ENCODE data around the gene LRRN2. TPM values are rescaled to one million over a fixed set of nuclear protein-coding genes. Genes with fewer than 3 reads are reported as not detected.

Gene LRRN2
- total RNA-seq, 1 donor from 2014 or later, result 1.5 TPM

DNA sequence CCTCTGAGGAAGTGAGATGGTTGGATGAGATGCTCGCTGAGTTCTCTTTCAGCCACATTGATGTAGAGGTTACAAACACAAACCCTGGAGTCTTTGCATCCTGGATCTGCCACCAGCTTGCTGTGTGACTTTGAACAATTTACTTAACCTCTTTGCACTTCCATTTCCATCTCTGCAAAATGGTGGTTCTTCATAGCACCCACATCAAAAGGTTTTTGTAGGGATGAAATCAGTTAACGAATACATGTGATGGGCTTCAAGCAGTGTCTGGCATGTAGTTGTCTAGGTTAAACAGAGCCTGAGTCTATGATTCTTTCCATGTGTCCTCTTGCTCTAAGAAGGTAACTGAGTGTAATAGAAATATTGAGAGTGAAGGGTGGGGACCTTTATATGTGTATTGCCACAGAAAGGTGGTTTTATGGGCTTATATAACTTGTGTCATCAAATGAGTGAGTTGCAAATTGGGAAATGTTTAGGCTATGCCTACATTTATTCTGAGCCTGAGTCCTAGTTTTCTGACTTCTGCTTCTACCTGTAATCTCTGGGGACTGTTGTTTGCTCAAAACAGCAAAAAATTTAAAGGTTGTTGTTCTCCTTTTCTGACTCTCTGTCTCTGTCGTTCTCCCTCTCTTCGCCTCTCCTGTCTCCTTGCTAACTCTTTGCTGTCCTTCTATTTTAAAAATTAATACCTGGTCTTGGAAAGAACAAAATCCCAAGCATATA lies 27.3 kb upstream of the LRRN2 start:
- DNase-seq, result no peak

DNA sequence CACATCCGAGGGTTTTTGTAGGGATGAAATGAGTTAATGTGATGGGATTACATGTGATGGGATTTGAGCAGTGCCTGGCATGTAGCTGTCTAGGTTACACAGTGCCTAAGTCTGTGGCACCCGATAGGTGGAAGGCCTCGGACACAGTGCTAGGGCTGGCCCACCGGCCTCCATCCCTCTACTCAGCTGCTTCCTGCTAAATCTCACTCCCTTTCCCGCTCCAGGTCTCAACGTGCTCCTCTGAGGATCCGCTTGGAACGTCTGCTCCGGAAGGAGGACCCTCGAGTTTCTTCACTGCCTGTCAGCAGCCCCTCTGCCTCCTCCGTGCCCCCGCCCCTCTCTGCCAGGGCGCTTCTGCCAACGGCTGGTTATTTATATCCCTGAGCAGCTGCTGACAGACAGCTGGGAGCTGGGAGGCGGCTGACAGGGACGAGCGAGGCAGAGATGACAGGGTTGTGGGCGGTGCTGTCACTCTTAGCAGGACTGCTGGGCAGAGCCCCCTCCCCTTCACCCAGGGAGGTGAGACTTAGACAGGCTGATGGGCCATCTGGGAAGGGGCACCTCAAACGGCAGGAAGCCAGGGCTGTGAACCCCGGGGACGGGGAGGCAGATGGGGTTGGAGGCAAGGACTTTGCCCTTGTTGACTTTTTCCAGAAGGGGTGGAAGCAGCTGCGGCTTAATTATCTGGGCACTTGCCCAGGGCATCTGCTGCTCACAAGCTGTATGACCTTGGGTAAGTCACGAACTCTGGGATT lies 26.6 kb upstream of the LRRN2 start:
- peak; percentile 95 for DNase-seq

DNA sequence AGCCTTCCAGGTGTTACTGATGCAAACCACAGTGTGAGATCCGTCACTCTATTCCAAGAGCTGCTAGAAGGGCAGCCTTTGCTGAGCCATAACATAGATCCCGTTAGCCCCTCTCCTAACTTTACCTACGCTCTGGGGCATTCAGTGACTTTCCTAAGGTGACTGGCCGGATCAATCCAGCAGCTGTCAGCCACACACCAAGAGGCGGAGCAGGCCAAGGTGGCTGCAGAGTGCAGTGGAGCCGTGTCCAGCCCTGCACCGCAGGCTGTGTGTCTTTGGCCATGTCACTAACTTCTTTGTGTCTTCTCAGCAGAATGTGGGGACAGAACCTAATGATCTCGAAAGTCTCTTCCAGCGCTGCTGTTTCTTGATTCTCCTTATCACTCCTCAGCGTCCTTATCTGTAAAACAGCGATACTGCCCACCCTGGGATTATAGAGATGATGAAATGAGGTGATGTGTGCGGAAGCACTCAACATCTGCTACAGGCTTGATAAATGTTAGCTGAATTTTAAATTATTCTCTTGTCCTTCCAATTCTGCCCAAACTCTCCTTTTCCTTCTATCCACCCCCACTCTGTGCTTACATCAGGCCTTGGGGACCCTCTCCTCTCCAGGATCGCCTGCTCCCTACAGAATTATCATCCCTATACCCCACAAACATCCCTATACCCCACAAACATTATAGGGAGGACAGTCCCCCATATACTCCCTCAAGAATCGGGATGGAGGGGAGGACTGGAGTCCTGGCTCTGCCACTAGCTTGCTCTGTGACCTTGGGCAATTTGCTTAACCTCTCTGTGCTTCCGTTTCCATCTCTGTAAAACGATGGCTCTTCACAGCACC lies 25.8 kb upstream of the LRRN2 start:
- DNase-seq, result no peak

DNA sequence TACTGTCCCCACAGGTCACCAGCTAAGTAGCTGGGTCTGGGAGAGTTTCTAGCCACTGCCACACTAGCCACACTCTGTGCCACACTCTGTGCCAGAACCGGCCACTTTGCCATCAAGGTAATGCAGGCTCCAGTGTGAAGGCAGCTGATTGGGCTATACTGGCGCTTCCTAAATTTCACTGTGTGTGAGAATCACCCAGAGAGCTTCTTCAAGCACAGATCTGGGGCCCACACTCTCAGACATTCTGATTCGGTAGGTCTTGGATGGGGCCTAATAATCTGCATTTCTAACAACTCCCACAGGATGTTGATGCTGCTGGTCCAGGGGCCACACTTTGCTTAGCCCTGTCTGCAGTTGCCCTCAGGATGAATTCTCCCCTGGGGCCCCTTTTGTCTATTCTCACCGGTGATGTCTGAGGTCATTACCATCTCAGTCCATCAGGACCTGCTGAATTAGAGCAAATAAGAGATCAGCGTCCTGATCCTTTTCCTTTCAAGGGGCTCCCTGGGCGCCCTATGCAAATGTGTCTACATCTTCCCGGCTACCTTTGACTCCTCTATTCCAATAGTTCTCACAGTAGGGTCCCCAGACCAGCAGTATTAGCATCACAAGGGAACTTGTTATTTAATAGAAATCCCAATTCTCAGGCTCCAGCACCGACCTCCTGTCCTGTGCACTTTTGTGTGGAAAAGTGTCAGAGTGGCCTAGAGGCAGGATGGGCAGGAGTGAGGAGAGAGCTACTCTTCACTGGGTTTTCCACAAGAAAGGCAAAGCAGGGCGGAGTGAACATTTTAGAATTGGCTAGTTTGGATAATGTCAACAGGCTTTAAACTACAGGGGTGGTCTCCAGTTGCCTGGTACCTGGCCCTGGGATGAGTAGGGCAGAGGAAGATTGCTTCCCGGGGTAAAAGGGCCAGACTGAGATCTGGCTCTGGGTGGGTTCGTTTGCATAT lies 24.7 kb upstream of the LRRN2 start:
- no peak for DNase-seq

DNA sequence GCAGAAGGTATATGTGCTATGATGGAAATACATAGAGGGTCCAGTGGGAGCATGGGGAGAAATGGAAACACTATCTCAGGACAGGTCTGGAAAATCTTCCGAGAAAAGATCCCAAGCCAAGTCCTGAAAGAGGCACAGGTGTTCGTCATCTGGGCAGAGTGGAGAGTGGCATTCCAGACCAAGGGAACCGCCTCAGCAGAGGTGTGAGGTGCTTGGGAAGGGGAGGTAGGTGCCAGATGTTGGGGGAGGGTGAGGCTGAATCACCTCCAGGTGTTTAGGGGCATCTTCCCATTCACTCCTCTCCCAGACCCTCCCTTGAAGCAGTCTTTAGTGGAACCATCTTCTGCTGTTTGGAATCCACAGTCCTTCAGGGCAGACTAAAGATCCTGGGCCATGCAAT lies 23.5 kb upstream of the LRRN2 start:
- DNase-seq, result no peak

DNA sequence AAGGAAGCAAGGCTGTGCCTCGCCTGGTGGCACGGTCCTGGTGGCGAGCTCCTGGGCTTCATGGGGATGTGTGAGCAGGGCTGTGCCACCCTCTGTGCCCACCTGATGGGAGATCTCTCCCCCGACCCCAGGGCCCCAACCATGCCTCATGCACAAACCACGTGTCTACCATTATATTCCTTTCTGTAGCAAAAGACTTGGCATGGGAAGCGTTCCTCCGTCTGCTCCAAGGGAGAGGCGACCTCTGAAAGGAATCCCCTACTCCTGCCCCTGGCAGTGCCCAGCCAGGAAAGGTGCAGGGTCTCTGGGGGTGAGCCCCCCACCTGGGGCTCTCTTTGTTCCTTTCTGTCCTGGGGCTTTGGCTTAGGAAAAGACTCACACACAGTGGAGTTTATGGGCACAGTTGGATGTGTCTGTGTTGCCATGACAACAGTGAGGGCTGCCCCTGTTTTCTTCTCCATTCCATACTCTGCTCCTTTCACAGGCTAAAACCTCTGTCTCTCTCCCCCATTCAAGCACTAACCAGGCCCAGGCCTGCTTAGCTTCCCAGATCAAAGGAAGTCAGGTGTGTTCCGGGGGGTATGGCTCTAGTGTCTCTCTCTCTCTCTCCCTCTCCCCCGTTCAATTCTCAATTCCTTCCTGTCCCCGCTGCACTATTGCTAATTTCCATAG lies 21.4 kb upstream of the LRRN2 start:
- DNase-seq, result peak; percentile 44

DNA sequence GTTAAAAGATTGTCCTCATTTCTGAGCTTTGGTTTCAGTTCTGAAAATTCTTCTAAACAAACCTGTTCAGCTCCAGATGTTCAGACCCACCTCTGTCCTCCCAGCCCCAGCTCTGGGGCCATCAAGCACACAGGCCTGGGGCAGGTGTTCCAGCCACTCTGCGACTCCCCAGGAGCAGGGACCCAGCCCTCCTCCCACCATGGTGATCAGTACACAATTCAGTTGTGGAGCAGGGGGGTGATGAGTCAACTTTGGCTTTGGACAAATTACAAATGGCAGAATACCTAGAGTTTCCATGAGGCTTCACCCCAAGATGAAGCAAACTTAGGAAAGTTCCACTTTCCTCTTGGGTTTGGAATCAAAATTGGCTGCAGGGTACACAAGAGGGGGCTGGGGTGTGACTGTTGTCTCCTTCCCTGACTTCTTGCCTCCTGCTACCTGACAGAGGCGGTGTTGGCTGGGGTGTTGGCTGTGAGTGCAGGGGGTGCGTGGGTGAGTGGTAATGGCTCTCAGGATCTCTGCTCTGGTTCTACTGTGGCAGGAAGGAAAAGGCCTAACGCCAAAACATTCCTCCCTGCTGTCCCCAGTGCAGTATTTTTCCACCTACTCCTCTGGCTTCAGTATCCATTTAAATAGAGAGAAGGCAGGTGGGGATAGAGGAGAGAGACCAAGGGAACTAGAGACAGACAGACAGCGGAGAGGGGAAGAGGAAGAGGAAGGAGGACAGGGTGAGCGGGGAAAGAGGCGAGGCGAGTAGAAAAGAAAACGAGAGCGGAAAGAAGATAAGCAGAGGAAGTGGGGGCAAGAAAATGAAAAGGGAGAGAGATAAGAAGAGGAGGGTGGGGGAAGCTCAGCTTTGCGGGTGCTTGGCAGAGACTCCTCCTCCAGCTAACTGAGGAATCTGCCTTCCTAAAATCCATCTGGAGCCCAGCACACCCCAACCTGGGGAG lies 20.6 kb upstream of the LRRN2 start:
- no peak for DNase-seq

DNA sequence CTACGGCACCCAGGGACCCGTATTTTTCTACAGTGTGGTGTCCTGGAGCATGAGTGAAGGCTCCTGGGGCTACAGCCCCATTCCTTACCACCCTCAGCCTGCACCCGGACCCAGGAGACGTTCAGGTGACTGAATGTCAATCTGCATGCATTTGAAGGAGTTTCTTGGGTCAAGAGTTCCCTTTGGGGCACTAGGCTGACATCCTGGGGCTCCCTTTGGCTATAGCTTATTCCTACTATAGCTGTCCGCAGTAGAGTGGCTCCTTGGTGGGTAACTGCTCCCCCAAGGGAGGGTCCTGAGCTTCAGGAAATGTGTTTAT lies 19.9 kb upstream of the LRRN2 start:
- DNase-seq, result no peak

DNA sequence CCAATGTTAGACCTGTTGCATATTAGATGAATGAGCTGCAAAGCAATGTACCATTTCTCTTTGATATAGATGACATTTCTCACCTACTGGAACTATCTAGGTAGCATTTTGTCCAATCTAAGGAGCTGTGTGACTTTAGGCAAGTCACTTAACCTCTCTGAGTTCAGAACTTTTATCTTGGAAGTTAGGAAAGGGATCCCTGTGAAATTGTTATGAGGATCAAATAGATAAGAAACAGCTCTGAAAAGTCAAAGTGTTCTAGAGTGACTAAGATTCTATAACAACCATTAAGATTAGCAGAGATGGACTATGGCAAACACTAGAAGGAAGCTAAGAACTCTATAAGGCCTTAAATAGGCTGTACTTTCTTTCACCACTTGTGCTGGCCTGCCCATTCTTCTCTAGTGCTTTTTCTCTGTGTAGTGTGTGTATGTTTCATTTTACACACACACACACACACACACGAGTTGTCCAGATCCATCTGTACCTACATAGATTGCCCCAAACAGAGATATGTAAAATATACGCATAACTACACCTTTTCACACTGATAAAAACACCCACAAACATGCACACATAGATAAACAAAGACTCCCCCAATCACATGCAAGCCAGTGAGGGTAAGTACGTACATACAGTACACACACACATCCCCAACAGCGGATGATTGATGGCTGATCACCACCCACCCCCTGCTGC lies 19.4 kb upstream of the LRRN2 start:
- no peak for DNase-seq

DNA sequence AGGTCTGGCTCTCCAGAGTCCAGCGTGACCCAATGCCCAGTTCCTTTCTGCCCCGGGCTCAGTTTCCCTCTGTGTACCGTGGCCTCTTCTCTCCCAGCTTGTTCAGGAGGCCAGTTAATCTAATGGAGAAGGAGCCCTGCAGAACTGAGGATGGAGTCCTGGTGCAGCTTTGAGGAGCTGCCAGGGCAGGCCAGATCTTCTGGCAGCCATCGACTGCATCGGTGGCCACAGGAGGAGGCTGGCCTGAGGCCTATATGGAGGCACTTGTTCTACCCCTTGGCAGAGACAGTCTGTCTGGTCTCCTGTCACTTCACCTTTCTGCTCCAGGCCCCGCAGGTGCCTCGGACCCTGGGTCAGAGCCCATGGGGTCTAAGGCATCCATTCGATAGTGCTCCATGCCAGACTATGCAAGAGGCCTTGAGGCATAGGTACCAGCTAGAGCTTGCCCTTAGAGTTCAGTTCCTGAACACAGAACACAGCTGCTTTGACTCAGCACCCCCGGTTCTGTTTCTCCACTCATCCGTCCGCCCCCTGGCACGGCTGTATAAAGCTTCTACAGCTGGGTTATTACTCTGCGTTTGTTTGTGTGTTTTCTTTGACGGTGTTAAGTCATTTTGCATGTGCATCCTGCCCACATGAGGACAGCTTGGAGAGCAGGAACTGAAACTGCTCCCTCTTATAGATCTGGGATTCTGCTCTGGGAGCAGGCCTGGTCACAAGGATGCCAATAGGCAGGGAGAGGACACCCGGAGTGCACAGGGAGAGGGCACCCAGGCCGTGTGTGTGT lies 18.5 kb upstream of the LRRN2 start:
- DNase-seq, result no peak

DNA sequence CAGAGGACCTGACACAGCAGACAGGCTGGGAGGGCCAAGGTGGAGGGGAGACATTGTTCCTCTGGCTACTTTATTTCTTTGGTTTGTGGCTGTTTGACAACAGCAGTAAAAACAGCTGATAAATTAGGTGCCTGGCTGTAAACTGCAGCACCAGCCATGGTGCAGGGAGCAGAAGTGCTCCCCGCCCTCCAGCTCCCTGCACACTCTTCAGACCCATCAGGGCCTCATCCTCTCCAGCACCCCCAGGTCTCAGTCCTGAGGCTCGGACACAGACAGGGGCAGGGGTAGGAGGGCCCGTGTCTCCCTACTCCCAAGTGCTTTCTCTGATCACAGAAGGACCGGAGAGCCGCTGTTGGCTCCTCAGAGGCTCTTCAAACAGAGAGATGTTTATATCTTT lies 17.7 kb upstream of the LRRN2 start:
- no peak for DNase-seq

DNA sequence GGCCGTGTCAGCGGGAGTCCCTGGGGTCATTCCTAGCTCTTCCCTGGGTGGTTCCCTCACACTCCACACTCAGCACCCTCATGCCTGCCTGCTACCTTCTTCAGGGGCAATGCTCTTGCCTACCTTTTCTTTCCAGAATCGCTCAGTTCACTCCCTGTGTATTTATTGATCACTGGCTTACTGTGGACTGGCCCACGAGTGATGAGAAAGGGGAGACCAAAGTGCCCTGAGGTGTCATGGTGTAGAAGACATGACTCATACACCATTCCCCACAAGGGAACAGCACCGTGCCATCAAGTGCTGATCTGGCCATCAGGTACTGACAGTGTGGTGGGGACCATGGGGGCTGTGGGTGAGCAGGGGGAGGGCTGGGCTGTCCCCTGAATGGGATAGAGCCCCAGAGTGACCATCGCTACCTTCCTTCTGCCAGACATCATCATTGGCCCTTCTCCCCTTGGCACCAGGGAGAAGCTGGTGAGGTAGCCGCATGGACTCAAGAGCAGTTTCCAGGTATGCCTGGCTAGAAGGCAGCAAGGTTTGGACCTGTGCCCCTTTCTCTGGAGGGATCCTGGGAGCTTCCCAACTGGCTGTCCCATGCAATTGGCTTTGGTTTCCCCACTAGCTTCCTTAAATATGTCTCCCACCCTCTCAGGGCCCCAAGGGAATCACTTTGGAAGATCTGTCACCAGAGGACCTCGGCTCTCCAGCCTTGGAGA lies 17.2 kb upstream of the LRRN2 start:
- DNase-seq, result no peak

DNA sequence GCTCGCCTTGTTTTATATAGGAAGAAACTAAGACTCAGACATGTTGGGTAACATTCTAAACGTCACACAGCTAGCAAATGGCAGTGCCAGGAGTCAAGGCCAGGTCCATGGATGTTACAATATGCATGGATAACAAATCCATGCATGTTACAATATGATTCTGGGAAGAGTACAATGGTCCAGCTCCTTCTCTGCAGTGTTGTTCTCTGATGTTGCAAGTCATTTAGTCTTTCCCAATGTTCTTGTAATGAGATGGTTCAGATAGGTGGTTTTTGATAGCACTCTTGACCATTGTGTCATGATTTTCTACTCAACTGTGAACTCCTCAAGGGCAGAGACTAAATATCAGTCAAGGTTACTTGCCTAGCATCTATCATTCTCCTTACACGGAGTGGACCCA lies 15.7 kb upstream of the LRRN2 start:
- no peak for DNase-seq

DNA sequence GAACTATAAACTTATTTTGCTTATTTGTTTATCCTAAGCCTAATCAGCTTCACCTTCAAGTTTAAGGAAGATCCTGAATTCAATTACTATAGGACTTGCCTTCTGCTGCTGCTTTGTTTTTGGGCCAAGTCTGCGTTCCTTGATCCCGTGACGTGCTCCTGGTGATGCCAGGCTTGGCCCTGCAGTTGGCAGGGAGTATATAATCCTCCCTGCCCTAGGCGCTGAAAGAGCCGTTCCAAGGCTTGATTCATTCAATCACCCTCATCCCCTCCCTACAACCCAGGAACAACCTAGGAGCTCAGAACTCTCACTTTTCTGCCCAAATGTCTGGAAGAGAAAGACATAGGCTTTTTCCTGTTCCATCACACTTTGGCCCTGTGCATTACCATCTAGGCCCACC lies 12.4 kb upstream of the LRRN2 start:
- no peak for DNase-seq

DNA sequence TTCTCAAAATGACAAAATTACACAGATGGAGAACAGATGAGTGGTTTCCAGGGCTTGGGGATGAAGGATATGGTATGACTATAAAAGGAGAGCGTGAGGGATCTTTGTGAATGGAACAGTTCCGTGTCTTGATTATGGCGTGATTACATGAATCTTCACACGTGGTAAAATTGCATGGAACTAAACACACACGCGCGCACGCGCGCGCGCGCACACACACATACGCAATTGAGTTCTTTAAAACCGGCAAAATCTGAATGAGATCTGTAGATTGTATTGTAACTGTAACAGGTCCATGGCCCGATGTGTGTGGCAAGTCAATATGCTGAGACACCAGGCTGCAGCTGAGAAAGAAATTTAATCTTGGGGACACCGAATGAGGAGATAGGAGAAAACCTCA lies 11.1 kb upstream of the LRRN2 start:
- no peak for DNase-seq

DNA sequence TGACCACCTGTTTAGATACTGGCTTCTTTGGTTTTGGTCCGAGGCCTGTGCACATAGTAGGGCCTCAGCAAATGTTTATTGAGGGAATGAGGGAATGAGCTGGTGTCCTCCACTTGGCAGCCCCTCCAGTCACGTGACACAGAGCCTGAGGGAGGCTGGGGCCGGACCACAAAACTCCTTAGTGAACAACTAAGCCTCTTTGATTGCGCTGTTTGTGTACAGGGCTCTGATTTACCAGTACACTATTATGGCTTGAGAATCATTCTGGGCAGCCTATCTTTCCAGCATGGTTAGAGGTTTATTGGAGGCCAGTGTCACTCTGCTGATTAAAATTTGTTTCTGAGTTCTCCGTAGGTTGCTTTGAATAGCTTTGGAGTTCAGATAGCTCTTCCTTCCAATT lies 10.2 kb upstream of the LRRN2 start:
- no peak for DNase-seq

DNA sequence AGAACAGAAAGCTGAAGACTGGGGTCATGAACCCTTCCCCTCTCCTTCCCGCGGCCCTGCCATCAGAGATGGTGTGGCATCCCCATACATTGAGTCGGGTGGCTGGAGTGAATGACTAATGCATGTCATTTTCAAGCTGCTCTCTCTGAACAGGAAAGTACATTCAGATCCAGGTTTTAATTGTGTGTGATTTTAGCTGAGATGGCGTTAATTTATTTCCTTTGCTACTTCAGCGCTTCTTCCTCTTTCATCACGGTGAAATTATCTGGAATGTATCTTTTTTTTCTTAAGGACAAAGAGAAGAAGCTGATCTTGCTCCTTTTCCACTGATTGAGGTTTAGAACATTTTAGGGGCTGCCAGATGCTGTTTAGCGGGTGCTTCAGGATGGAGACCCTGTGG lies 8.6 kb upstream of the LRRN2 start:
- no peak for DNase-seq

DNA sequence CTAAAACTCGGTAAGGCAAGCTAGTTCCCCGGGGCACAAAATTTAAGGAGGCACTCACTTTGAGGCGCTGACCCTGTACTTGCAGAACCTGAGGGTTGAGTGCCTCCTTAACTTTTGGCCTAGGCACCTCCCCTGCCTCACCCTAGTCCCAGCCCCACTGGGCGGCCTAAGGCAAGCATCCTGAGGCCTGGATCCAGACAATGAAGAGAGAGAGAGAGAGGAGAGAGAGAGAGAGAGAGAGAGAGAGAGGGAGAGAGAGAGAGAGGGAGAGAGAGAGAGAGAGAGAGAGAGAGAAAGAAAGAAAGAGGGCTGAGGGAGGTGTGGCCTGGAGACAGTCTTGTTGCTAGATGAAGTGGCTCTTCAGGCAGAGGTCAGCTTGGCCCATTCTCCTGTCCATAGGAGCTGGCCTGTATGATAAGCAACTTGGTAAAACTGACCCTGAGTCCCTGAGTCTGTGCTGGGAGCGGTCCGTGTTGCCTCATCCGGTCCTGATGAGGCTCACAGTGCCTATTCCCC lies 7.4 kb upstream of the LRRN2 start:
- DNase-seq, result no peak
